Heart left ventricle (tissue), 16 donors: Measurements from ENCODE around the gene ZNF326. TPM values are rescaled to one million over a fixed set of nuclear protein-coding genes. Genes with fewer than 3 reads are reported as not detected.
A peak's percentile ranks its signal among the peaks of the same experiment; 100 is the strongest.

Source experiments
- ATAC-seq, 4 donors: fragments of 200-7000 bp; cut with Tn5 transposase; one replicate each; pipeline ENCODE4 v1.9.1; 2020 to 2022; ENCODE audit warnings: moderate library complexity in 4 of 4, mild to moderate bottlenecking in 3 of 4, moderate number of reproducible peaks in 1 of 4
- DNase-seq, 5 donors: peaks; one replicate each; pipeline ENCODE4 v3.0.0-alpha.2; 2020
- H3K27ac ChIP-seq, 12 donors: fragments of 200-600 bp; sonication (generic) in 4 of 12; one replicate each; pipeline versions ENCODE4 v1.5.0 to v1.8.0; 2016 to 2022; ENCODE audit warnings: mild to moderate bottlenecking in 2 of 12
- H3K27me3 ChIP-seq, 9 donors: fragments of 200-600 bp; sonication (generic) in 2 of 9; one replicate each; pipeline versions ENCODE4 v1.5.1 to v1.8.0; 2016 to 2022; ENCODE audit warnings: mild to moderate bottlenecking in 3 of 9
- H3K36me3 ChIP-seq, 9 donors: fragments of 200-600 bp; sonication (generic) in 2 of 9; one replicate each; pipeline versions ENCODE4 v1.5.0 to v1.8.0; 2018 to 2022; ENCODE audit warnings: mild to moderate bottlenecking in 2 of 9
- H3K4me1 ChIP-seq, 12 donors: fragments of 200-600 bp; sonication (generic) in 4 of 12; one replicate each; pipeline versions ENCODE4 v1.5.0 to v1.8.0; 2016 to 2022; ENCODE audit warnings: mild to moderate bottlenecking in 3 of 12
- H3K4me3 ChIP-seq, 12 donors: fragments of 200-600 bp; sonication (generic) in 4 of 12; one replicate each; pipeline versions ENCODE4 v1.5.0 to v1.8.0; 2017 to 2022; ENCODE audit warnings: mild to moderate bottlenecking in 9 of 12, moderate library complexity in 4 of 12
- H3K9me3 ChIP-seq, 12 donors: fragments of 200-600 bp; sonication (generic) in 4 of 12; one replicate each; pipeline versions ENCODE4 v1.5.0 to v1.8.0; 2016 to 2022; ENCODE audit warnings: mild to moderate bottlenecking in 1 of 12
- POLR2A ChIP-seq, 2 donors: fragments of 450-650 bp; IDR thresholded peaks; one replicate each; pipeline ENCODE4 v1.6.1; 2017; ENCODE audit warnings: antibody characterized with exemption in 2 of 2, mild to moderate bottlenecking in 2 of 2, moderate library complexity in 2 of 2
- WGBS, 4 donors: extraction: QIAGEN DNeasy Blood & Tissue Kit in 2 of 4; methylation state at CpG; one replicate each; pipeline versions ENCODE4 v1.1.5 to v1.1.7; 2013 to 2018; 5-methylcytosine and 5-hydroxymethylcytosine counted together
- intact Hi-C, 10 donors: fragments of 100-400 bp; cut with DNase I; formaldehyde crosslinking; loops; one replicate each; pipeline versions ENCODE4 v1.11.1 to v1.14.2; 2022
- polyA plus RNA-seq, 2 donors: library from polyadenylated mRNA; stranded (reverse); fragments of 200-250 nt; gene quantifications; one replicate each; pipeline ENCODE4 v1.2.3, GENCODE V29; 2013
- total RNA-seq, 9 donors: library from RNA; depleted of rRNA in 2 of 9; stranded (reverse); fragments of >200 nt in 2 of 9; fragmentation: NEBNext Ultra II Directional in 3 of 9; extraction: Animal tissue kit (Norgen Biotek cat#: 25700) in 3 of 9; gene quantifications; one replicate each; pipeline versions ENCODE4 v1.1.0 to v1.2.4, GENCODE V29; 2016 to 2023
- TF ChIP-seq, protein P1 (sequence below), 12 donors: fragments of 200-600 bp; sonication (generic) in 4 of 12; IDR thresholded peaks; one replicate each; pipeline versions ENCODE4 v1.5.0 to v1.8.0; 2018 to 2022; ENCODE audit warnings: antibody characterized with exemption in 12 of 12, mild to moderate bottlenecking in 5 of 12
- donor health status: ischemic (EF 13 %, LVEDD 7.1; RV severe dilation, severe dysfunction).
- donor health status: healthy with polysubstance abuse.
- donor health status: DM: no; HTN: yes; CAD: no.
- donor health status: DM: no; HTN: no; CAD: no.
- donor health status: ischemic (EF 25% LVEDD 6.9; RV normal size, moderate dysfunction).
- donor health status: ischemic (EF 25% LVEDD 5.7; RV mildly dilated, moderate dysfunction).
- donor health status: healthy.
- donor health status: DM: yes; HTN: yes; CAD: no.
- donor health status: ischemic (EF 35%, LVEDD 5.7; RV mildly dilated, moderate dysfunction).
- donor health status: nonischemic (EF 11% LVEDD 7.7; RV severe dilation, severe dysfunction).
- donor health status: DM: yes; HTN: yes; CAD: no.
- donor health status: PGD.
- donor health status: ischemic (EF 29% LVEDD 5.4; RV normal size, mild dysfunction).
- donor health status: nonischemic (EF 23%, LVEDD 6.1; RV moderate dilation, normal function).

ZNF326 gene
- total and polyA plus RNA-seq, 11 donors = 4.9 to 14.7 (median 10.9) TPM

DNA sequence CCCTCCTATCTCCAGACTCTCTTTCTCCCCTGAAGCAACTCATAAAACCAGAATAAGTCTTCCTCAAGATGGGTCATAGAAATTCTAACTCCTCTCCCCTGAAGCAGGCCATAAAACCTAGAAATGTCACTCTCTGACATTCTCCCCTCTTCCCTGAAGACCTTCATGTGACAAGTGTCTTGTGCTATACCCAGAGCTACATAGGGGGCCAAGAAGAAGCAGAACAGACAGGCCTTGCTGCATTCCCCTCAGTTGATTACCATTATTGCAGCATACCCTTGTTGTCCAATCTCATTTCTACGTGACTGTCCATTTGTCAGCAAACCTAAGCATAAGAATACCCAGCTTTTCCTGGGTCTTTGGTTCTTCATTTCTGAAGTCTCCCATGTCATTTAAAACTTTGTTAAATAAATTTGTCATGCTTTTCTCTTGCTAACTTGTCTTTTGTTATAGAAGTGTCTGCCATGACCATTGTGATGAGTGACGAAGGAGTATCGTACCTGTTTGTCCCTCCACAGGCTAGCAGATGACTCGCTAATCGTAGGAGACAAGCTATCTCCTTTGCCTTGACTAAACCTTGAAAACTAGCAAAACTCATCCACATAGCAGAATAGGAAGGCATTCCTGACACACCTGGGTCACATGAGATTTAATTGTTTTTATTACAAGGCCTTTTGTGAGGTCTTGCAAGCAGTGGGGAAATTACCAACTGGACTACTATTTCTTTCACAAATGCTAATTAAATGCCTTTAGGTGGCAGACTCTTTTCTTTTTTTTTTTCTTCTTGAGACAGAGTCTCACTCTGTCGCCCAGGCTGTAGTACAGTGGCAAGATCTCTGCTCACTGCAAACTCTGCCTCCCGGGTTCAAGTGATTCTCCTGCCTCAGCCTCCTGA, 39.4 kb upstream of the ZNF326 start:
- Histone ChIP-seq H3K9me3 (no peaks in the 10 kb centered on the region), H3K27me3 (no peaks in the 10 kb centered on the region), H3K4me3 (no peak overlapping the region), H3K36me3 (no peaks in the 10 kb centered on the region), H3K27ac (no peak overlapping the region), H3K4me1 (peaks cover 0 to 16% (median 0%) of the 10 kb centered on the region in 12 donors)
- ATAC-seq (no peak), DNase-seq (no peak)
- whole genome bisulfite sequencing, 4 donors = 97 to 98% (median 98%) methylated on average over 7 of the region's 7 CpGs
- intact Hi-C loops = loop anchor here in 2 of 10 donors (10.0 kb wide), 2 partner anchors 111 to 151 kb away; no protein-coding TSS in a partner anchor
- TF ChIP-seq POLR2A (IDR thresholded peaks at IDR 0.05) = no peak
- TF ChIP-seq, protein P1, sequence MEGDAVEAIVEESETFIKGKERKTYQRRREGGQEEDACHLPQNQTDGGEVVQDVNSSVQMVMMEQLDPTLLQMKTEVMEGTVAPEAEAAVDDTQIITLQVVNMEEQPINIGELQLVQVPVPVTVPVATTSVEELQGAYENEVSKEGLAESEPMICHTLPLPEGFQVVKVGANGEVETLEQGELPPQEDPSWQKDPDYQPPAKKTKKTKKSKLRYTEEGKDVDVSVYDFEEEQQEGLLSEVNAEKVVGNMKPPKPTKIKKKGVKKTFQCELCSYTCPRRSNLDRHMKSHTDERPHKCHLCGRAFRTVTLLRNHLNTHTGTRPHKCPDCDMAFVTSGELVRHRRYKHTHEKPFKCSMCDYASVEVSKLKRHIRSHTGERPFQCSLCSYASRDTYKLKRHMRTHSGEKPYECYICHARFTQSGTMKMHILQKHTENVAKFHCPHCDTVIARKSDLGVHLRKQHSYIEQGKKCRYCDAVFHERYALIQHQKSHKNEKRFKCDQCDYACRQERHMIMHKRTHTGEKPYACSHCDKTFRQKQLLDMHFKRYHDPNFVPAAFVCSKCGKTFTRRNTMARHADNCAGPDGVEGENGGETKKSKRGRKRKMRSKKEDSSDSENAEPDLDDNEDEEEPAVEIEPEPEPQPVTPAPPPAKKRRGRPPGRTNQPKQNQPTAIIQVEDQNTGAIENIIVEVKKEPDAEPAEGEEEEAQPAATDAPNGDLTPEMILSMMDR (IDR thresholded peaks at IDR 0.05) = no peak

DNA sequence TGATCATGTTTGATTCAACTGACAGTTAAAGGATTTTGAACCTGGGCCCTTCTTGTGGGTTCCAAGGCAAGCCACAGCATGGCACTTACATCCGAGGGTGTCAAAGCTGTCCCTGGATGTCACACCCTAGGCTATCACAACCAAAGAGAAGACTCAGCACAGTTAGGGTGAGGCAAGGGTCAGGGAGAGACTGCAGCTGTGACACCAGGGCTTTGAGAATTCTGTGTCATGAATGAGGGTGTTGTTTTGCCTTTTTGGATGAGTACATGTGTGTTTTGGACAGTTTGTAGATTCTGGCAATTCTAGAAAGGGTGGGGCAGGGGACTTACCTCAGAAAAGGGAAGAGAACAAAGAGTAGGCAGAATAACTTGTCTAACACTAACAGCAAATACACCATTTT, 37.8 kb upstream of the ZNF326 start:
- Histone ChIP-seq H3K4me1 (peaks cover 0 to 20% (median 0%) of the 10 kb centered on the region in 12 donors), H3K4me3 (no peak overlapping the region), H3K36me3 (no peaks in the 10 kb centered on the region), H3K27ac (no peak overlapping the region), H3K27me3 (no peaks in the 10 kb centered on the region), H3K9me3 (no peaks in the 10 kb centered on the region)
- no peak for TF ChIP-seq POLR2A (IDR thresholded peaks at IDR 0.05)
- TF ChIP-seq, protein P1 (IDR thresholded peaks at IDR 0.05) = no peak
- ATAC-seq (peak in 1 of 4 donors; percentile 44), DNase-seq (no peak)
- intact Hi-C loops = loop anchor here in 2 of 10 donors (10.0 kb wide), 2 partner anchors 112 to 152 kb away; no protein-coding TSS in a partner anchor
- WGBS, 4 donors = 44 to 70% (median 60%) methylated on average over 1 of the region's 1 CpG

DNA sequence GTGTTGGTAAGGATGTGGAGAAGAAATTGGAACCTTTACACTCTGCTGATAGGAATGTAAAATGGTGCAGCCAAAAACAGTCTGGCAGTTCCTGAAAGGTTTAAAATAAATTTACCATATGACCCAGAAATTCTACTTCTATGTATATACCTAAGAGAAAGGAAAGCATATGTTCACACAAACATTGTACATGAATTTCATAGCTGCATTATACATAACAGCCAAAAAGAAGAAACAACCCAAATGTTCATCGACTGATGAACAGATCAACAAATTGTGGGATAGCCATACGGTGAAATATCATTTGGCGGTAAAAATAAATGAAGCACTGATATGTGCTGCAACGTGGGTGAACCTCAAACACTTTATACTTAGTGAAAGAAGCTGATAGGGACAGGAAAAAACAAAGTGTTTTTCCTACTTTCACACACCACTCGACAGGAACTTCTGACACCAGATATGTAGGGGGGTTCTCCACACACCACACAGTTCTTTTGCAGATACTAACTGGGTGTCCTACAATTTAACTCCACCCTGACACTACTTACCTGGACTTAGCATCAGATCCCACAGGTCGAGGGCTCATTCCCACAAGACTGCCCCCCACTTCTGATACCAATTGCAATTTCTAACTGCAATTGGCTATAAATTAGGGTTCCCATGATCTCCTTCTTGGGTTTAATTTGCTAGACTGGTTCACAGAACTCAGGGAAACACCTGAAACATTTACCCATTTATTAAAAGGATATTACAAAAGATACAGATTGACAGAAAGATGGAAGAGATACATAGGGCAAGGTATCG, 35.9 kb upstream of the ZNF326 start:
- Histone ChIP-seq H3K4me3 (no peak overlapping the region), H3K36me3 (no peaks in the 10 kb centered on the region), H3K4me1 (peaks cover 0 to 23% (median 0%) of the 10 kb centered on the region in 12 donors), H3K27ac (no peak overlapping the region), H3K9me3 (no peaks in the 10 kb centered on the region), H3K27me3 (no peaks in the 10 kb centered on the region)
- intact Hi-C loops = loop anchor here in 2 of 10 donors (10.0 kb wide), 2 partner anchors 114 to 154 kb away; no protein-coding TSS in a partner anchor
- DNase-seq (no peak), ATAC-seq (no peak)
- 78 to 86% (median 82%) methylated on average over 7 of the region's 7 CpGs for WGBS, 4 donors
- TF ChIP-seq POLR2A (IDR thresholded peaks at IDR 0.05) = no peak
- TF ChIP-seq, protein P1 (IDR thresholded peaks at IDR 0.05) = no peak
